Endodermal cell (in vitro differentiated cells): Measurements from ENCODE around the gene UGT1A10. TPM values are rescaled to one million over a fixed set of nuclear protein-coding genes. Genes with fewer than 3 reads are reported as not detected.

Experiments
- DNase-seq: peaks from one replicate; pipeline ENCODE4 v3.0.0-alpha.2; 2017
- H3K27ac ChIP-seq: 2 replicates; pipeline ENCODE4 v1.5.1; 2013; ENCODE audit warnings: mild to moderate bottlenecking, low read depth, low read length, moderate library complexity
- H3K27me3 ChIP-seq: 2 replicates; pipeline ENCODE4 v1.6.1; 2013; ENCODE audit warnings: mild to moderate bottlenecking, low read length, moderate library complexity; ENCODE audit not compliant: insufficient read depth, control insufficient read depth, poor library complexity, severe bottlenecking
- H3K36me3 ChIP-seq: 2 replicates; pipeline ENCODE4 v1.7.0; 2013; ENCODE audit warnings: mild to moderate bottlenecking, low read length, moderate library complexity; ENCODE audit not compliant: control insufficient read depth, insufficient read depth
- H3K4me1 ChIP-seq: one replicate; pipeline ENCODE4 v1.7.0; 2013; ENCODE audit warnings: low read length; ENCODE audit not compliant: control insufficient read depth, insufficient read depth
- H3K4me3 ChIP-seq: 2 replicates; pipeline ENCODE4 v1.5.1; 2013; ENCODE audit warnings: mild to moderate bottlenecking, low read length, moderate library complexity
- H3K9ac ChIP-seq: 2 replicates; pipeline ENCODE4 v1.6.1; 2013; ENCODE audit warnings: mild to moderate bottlenecking, low read length, moderate library complexity; ENCODE audit not compliant: poor library complexity, severe bottlenecking; ENCODE audit errors: extremely low read depth
- H3K9me3 ChIP-seq: 2 replicates; pipeline ENCODE4 v1.6.1; 2013; ENCODE audit warnings: mild to moderate bottlenecking, low read length, moderate library complexity; ENCODE audit not compliant: control insufficient read depth
- H3K27ac Mint-ChIP-seq: 2 replicates; pipeline ENCODE4 v1.8.0; 2020; ENCODE audit warnings: mixed read lengths
- H3K27me3 Mint-ChIP-seq: 2 replicates; pipeline ENCODE4 v1.8.0; 2021; ENCODE audit warnings: mild to moderate bottlenecking, mixed read lengths; ENCODE audit not compliant: insufficient read depth
- H3K36me3 Mint-ChIP-seq: 2 replicates; pipeline ENCODE4 v1.8.0; 2020; ENCODE audit warnings: low read depth, mixed read lengths
- H3K4me1 Mint-ChIP-seq: 2 replicates; pipeline ENCODE4 v1.8.0; 2020; ENCODE audit warnings: mixed read lengths
- H3K4me3 Mint-ChIP-seq: 2 replicates; pipeline ENCODE4 v1.8.0; 2020; ENCODE audit warnings: mild to moderate bottlenecking, moderate library complexity, mixed read lengths
- H3K9me3 Mint-ChIP-seq: 2 replicates; pipeline ENCODE4 v1.8.0; 2020; ENCODE audit warnings: mild to moderate bottlenecking, mixed read lengths
- WGBS, 2 experiments: methylation state at CpG; one replicate each; pipeline versions ENCODE4 v1.1.5 to v1.1.7; 2013; ENCODE audit warnings: missing lambda C conversion rate in 2 of 2, mixed read lengths in 1 of 2; ENCODE audit not compliant: insufficient coverage in 1 of 2, insufficient read length in 1 of 2; 5-methylcytosine and 5-hydroxymethylcytosine counted together
- total RNA-seq, 2 donors: library from RNA; stranded (reverse); fragmentation: NEBNext Ultra II Directional in 1 of 2; extraction: Animal tissue kit (Norgen Biotek cat#: 25700) in 1 of 2; gene quantifications; 2 replicates in 1 of 2; 3 replicates in 1 of 2; pipeline ENCODE4 v1.2.1, GENCODE V29; 2021
- TF ChIP-seq, protein P1 (sequence below): fragments of 200-600 bp; sonication (generic); conservative IDR thresholded peaks from 2 replicates; pipeline ENCODE4 v1.5.0; 2021; ENCODE audit warnings: antibody characterized with exemption, mild to moderate bottlenecking

Gene UGT1A10
- total RNA-seq, 2 donors from 2014 or later = 0.13 TPM; not detected in 1

GRCh38 chr2:233803994-233804393 is 167.7 kb downstream of the UGT1A10 start:
- 77 to 92% methylated on average over 6 to 8 of the region's 8 CpGs for WGBS, 2 experiments
- no peak for DNase-seq
- Mint-ChIP-seq H3K4me3 (no peak overlapping the region), H3K27ac (no peak overlapping the region), H3K36me3 (no peaks in the 10 kb centered on the region), H3K4me1 (no peaks in the 10 kb centered on the region), H3K9me3 (peaks cover 5% of the 10 kb centered on the region), H3K27me3 (peaks cover 12% of the 10 kb centered on the region)
- Histone ChIP-seq H3K9ac (no peak overlapping the region), H3K9me3 (no peaks in the 10 kb centered on the region), H3K4me1 (no peaks in the 10 kb centered on the region), H3K36me3 (no peaks in the 10 kb centered on the region), H3K27ac (no peak overlapping the region), H3K27me3 (no peaks in the 10 kb centered on the region), H3K4me3 (no peak overlapping the region)
- TF ChIP-seq, protein P1, sequence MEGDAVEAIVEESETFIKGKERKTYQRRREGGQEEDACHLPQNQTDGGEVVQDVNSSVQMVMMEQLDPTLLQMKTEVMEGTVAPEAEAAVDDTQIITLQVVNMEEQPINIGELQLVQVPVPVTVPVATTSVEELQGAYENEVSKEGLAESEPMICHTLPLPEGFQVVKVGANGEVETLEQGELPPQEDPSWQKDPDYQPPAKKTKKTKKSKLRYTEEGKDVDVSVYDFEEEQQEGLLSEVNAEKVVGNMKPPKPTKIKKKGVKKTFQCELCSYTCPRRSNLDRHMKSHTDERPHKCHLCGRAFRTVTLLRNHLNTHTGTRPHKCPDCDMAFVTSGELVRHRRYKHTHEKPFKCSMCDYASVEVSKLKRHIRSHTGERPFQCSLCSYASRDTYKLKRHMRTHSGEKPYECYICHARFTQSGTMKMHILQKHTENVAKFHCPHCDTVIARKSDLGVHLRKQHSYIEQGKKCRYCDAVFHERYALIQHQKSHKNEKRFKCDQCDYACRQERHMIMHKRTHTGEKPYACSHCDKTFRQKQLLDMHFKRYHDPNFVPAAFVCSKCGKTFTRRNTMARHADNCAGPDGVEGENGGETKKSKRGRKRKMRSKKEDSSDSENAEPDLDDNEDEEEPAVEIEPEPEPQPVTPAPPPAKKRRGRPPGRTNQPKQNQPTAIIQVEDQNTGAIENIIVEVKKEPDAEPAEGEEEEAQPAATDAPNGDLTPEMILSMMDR = no peak

DNA sequence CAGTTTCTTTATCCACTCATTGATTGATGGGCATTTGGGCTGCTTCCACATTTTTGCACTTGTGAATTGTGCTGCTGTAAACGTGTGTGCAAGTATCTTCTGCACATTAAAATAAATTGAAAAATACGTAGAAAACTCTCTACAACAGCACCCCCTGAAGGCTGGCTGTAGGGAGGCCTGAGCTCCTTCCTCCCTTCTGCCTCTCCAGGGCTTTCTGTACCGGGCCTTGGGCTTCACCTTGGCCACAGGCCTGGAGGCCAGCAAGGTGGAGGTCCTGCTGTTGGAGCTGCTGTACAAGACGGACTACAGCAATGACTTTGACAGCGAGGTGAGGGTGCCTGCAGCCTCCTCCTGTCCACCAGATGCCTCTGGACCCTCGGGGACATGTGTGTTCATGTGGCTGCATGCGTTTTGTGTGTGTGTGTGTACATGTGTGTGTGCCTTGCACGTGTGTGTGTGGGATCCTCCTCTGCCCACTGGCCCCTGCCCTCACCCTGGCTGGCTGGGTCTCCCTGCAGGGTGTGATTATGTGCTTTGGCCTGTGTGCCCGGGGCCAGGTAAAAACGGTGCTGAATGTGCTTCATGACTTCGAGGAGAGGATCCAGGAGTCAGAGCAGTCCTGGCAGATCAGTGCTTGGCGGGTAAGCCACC is 171.1 kb downstream of the UGT1A10 start:
- H3K4me1 ChIP-seq = no peaks in the 10 kb centered on the region
- no peaks in the 10 kb centered on the region for H3K27me3 ChIP-seq
- H3K36me3 Mint-ChIP-seq = no peaks in the 10 kb centered on the region
- H3K36me3 ChIP-seq = no peaks in the 10 kb centered on the region
- peaks cover 20% of the 10 kb centered on the region for H3K27me3 Mint-ChIP-seq
- TF ChIP-seq, protein P1 = peak; percentile 38
- no peaks in the 10 kb centered on the region for H3K9me3 ChIP-seq
- H3K27ac ChIP-seq = no peak overlapping the region
- H3K4me1 Mint-ChIP-seq = no peaks in the 10 kb centered on the region
- H3K9ac ChIP-seq = no peak overlapping the region
- no peak overlapping the region for H3K4me3 Mint-ChIP-seq
- peak; percentile 36 for DNase-seq
- no peak overlapping the region for H3K4me3 ChIP-seq
- no peak overlapping the region for H3K27ac Mint-ChIP-seq
- WGBS, 2 experiments = 91 to 92% methylated on average over 5 to 12 of the region's 12 CpGs
- H3K9me3 Mint-ChIP-seq = peaks cover 2% of the 10 kb centered on the region

DNA sequence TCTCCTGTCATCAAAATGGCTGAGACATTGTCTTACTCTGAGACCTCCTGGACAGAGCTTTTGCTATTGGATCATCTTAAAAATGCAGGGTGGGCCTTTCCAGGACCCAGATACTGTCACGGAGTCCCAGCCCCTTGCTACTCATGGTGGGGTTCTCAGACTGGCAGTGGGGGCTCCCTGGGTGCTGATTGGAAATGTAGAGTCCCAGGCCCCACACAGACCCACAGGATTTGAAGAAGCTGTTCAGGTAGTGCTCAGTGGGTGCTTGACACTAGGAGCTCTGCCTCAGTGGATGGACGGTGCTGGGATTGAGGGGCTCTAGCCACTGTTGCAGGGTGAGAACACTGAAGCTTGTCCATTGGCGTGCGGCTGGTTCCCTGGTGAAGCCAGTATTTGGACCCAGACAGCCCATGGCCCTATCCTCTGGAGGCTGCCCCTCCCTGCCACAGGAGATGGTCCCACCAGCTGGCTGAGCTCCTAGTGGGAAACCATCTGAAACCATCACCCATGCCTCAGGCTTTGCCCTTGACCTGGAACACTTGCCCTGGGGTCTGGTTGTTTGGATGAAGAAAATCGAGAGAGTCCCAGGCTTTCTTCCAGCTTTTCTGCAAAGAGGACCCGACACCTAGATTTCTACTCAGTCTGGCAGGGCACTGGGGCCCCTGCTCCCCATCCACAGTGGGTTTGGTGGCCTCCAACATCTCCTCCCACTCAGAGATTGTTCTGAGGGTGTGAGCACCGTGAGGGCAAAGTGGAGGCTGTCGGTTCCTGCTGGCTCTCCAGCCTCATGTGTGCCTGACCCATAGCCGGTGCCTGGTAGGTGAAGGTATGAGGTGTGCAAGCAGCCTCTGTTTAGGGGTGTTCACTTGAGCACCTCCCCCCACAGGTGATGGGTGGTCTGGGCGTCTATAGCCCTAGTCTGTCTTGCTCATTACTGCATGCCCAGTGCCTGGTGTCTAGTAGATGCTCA is 172.0 kb downstream of the UGT1A10 start:
- TF ChIP-seq, protein P1 = no peak
- no peaks in the 10 kb centered on the region for H3K36me3 Mint-ChIP-seq
- H3K27me3 ChIP-seq = no peaks in the 10 kb centered on the region
- H3K27ac Mint-ChIP-seq = no peak overlapping the region
- H3K9me3 Mint-ChIP-seq = peaks cover 2% of the 10 kb centered on the region
- no peaks in the 10 kb centered on the region for H3K4me1 Mint-ChIP-seq
- no peak overlapping the region for H3K9ac ChIP-seq
- H3K36me3 ChIP-seq = no peaks in the 10 kb centered on the region
- no peak overlapping the region for H3K4me3 ChIP-seq
- H3K4me1 ChIP-seq = no peaks in the 10 kb centered on the region
- 87 to 96% methylated on average over 4 to 10 of the region's 10 CpGs for WGBS, 2 experiments
- H3K27ac ChIP-seq = no peak overlapping the region
- DNase-seq = peak; percentile 30
- no peaks in the 10 kb centered on the region for H3K9me3 ChIP-seq
- peaks cover 14% of the 10 kb centered on the region for H3K27me3 Mint-ChIP-seq
- H3K4me3 Mint-ChIP-seq = no peak overlapping the region
